Suprapubic skin (tissue), 4 donors: ENCODE data around the gene ELK4. TPM values are rescaled to one million over a fixed set of nuclear protein-coding genes. Genes with fewer than 3 reads are reported as not detected.
A peak's percentile ranks its signal among the peaks of the same experiment; 100 is the strongest.

Source experiments
- DNase-seq, 2 donors: peaks; one replicate each; pipeline ENCODE4 v3.0.0-alpha.2; 2019; ENCODE audit warnings: low spot score in 2 of 2
- H3K27ac ChIP-seq: fragments of 200-600 bp; sonication (generic); one replicate; pipeline ENCODE4 v1.5.1; 2019
- H3K27me3 ChIP-seq: fragments of 200-600 bp; sonication (generic); one replicate; pipeline ENCODE4 v1.5.1; 2019
- H3K36me3 ChIP-seq: fragments of 200-600 bp; sonication (generic); one replicate; pipeline ENCODE4 v1.5.1; 2019
- H3K4me1 ChIP-seq: fragments of 200-600 bp; sonication (generic); one replicate; pipeline ENCODE4 v1.5.1; 2019
- H3K4me3 ChIP-seq: fragments of 200-600 bp; sonication (generic); one replicate; pipeline ENCODE4 v1.5.1; 2019; ENCODE audit warnings: mild to moderate bottlenecking
- H3K9me3 ChIP-seq: fragments of 200-600 bp; sonication (generic); one replicate; pipeline ENCODE4 v1.5.1; 2019
- EP300 ChIP-seq: sonication (generic); formaldehyde crosslinking; IDR thresholded peaks from one replicate; pipeline ENCODE4 v1.6.1; 2017; ENCODE audit warnings: antibody characterized with exemption
- POLR2A ChIP-seq, 2 donors: fragments of 450-650 bp; IDR thresholded peaks; one replicate each; pipeline ENCODE4 v1.6.1; 2017; ENCODE audit warnings: antibody characterized with exemption in 2 of 2, mild to moderate bottlenecking in 2 of 2, moderate library complexity in 2 of 2
- POLR2AphosphoS5 ChIP-seq, 3 donors: sonication (generic); formaldehyde crosslinking; IDR thresholded peaks; one replicate each; pipeline ENCODE4 v1.6.1; 2017; ENCODE audit warnings: antibody characterized with exemption in 3 of 3
- whole genome bisulfite sequencing: methylation state at CpG from one replicate; pipeline ENCODE4 v1.1.5; 2018; 5-methylcytosine and 5-hydroxymethylcytosine counted together
- total RNA-seq, 4 donors: library from RNA; depleted of rRNA; stranded (reverse); fragments of >200 nt; gene quantifications; one replicate each; pipeline ENCODE4 v1.1.0, GENCODE V29; 2016
- TF ChIP-seq, protein P1 (sequence below), 2 donors: fragments of 200-600 bp in 1 of 2; fragments of 450-650 bp in 1 of 2; sonication (generic) in 1 of 2; IDR thresholded peaks; one replicate each; pipeline ENCODE4 v1.5.1; 2016 to 2019; ENCODE audit warnings: antibody characterized with exemption in 2 of 2, mild to moderate bottlenecking in 1 of 2, moderate library complexity in 1 of 2

Gene ELK4
- total RNA-seq, 4 donors from 2014 or later: 30.9 to 52.6 (median 43.8) TPM

DNA sequence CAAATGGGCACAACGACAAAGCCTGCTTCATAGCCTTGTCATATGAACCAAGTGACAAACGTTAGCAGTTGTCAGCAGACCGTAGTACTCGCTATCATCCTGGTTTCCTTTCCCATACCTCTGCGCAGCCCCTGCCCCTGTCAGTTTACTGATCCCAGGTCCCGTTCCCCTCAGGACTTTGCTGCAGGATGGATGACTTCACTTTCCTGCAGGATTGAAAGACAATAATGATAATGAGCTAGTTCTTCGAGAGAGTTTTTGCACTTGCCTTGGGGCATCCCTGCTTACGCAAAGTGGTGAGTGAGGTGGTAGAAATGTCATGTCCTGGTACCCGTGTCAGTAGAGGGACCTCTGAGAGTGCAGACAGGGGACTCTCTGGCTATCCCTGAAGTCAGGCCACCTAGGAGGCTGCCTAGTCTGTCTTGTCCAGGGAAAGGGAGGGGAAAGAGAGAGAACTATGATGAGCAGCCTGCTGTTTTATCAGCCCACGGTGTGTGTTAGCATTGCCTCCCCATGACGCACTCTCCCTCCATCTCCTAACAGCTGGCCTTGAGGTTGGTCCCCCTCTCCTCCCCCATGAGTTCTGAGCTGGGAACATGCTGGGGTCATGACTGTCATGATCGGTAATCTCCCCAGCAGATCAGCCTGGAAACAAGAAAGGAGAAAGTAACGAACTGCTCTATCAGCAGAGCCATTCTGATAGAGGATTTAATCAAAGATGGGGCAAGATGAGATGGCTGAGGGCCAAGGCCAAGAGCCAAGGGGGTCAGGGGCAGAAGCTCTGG is 53.7 kb downstream of the ELK4 start:
- Histone ChIP-seq H3K27me3 (peaks cover 26% of the 10 kb centered on the region), H3K27ac (no peak overlapping the region), H3K36me3 (no peaks in the 10 kb centered on the region), H3K4me3 (no peak overlapping the region), H3K4me1 (peaks cover 20% of the 10 kb centered on the region), H3K9me3 (no peaks in the 10 kb centered on the region)
- no peak for TF ChIP-seq POLR2A (IDR thresholded peaks at IDR 0.05)
- TF ChIP-seq, protein P1, sequence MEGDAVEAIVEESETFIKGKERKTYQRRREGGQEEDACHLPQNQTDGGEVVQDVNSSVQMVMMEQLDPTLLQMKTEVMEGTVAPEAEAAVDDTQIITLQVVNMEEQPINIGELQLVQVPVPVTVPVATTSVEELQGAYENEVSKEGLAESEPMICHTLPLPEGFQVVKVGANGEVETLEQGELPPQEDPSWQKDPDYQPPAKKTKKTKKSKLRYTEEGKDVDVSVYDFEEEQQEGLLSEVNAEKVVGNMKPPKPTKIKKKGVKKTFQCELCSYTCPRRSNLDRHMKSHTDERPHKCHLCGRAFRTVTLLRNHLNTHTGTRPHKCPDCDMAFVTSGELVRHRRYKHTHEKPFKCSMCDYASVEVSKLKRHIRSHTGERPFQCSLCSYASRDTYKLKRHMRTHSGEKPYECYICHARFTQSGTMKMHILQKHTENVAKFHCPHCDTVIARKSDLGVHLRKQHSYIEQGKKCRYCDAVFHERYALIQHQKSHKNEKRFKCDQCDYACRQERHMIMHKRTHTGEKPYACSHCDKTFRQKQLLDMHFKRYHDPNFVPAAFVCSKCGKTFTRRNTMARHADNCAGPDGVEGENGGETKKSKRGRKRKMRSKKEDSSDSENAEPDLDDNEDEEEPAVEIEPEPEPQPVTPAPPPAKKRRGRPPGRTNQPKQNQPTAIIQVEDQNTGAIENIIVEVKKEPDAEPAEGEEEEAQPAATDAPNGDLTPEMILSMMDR (IDR thresholded peaks at IDR 0.05): no peak
- no peak for TF ChIP-seq EP300
- TF ChIP-seq POLR2AphosphoS5 (IDR thresholded peaks at IDR 0.05): no peak
- peak; percentile 28 to 29 for DNase-seq
- WGBS: 58% methylated on average over 13 of the region's 13 CpGs

DNA sequence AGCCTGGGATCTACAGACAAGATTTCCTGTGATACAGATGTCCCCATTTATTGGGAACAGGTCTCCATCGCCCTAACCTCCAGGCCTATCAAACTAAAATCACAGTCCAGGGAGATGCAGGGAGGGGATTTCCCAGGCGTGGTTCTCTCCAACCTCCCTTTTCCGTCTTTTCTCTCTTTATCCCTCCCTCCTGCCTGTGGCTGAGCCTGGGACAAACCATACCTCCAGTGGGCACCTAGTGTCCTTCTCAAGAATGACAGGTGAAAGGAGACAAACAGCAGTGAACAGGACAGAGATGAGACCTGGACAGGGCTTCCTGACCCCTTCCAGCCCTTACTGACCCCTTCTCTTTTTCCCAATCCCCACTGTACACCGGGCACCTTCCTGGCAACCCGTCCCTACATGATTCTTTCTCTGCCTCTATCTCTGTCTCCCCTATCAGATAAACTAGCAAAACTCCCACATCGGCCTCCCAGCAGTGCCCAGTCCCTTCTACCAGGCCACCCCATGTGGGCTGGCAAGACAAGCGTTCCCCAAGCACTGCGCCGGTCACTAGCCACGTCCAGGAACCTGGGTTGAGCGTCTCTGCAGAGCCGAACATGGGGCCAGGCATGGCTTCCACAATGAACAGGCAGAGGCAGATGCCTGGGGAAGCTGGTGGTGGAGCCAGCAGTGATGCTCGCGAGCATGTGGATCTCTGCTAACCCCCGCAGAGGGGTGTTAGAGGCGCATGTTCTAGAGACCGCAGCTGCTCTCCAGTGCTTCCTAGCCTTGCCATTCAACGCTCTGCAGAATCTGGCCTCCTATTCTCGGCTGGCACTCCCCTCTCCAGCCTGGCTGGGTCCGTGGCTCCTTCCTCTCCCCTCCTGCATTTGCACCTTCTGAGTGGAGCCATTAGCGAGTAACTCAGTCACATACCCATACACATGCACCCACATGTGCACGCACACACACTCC is 54.7 kb downstream of the ELK4 start:
- peak; percentile 43 to 48 for DNase-seq
- WGBS: 66% methylated on average over 20 of the region's 22 CpGs
- H3K4me1 ChIP-seq: peaks cover 11% of the 10 kb centered on the region

DNA sequence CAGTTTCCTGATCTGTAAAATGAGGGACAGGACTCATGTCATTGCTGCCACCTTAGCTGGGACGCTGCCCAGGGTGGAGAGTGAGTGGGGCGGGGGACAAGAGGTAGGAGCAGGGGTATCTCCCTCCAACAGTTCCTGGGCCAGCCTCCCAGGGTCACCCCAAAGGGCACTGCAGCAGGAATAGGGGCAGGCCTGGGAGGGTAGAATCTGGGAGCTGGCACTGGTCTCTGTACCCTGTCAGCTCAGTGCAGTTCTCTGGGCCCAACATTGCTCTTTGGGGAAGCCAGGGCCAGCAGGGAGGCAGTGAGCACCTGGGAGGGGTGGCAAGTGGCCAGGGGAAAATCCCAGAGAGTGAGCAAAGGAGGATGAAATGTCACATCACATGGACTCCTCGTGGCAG is 55.8 kb downstream of the ELK4 start:
- Histone ChIP-seq H3K27ac (no peak overlapping the region), H3K27me3 (peaks cover 35% of the 10 kb centered on the region), H3K36me3 (no peaks in the 10 kb centered on the region)

More for the DNA sequence above, 54.7 kb downstream of the ELK4 start:
- H3K9me3 ChIP-seq: no peaks in the 10 kb centered on the region
- TF ChIP-seq EP300 (no peak), POLR2AphosphoS5 (IDR thresholded peaks at IDR 0.05) (no peak), POLR2A (IDR thresholded peaks at IDR 0.05) (no peak)
- TF ChIP-seq, protein P1 (IDR thresholded peaks at IDR 0.05): no peak
- H3K4me3 ChIP-seq: no peak overlapping the region
- no peaks in the 10 kb centered on the region for H3K36me3 ChIP-seq
- H3K27ac ChIP-seq: no peak overlapping the region
- peaks cover 35% of the 10 kb centered on the region for H3K27me3 ChIP-seq

DNA sequence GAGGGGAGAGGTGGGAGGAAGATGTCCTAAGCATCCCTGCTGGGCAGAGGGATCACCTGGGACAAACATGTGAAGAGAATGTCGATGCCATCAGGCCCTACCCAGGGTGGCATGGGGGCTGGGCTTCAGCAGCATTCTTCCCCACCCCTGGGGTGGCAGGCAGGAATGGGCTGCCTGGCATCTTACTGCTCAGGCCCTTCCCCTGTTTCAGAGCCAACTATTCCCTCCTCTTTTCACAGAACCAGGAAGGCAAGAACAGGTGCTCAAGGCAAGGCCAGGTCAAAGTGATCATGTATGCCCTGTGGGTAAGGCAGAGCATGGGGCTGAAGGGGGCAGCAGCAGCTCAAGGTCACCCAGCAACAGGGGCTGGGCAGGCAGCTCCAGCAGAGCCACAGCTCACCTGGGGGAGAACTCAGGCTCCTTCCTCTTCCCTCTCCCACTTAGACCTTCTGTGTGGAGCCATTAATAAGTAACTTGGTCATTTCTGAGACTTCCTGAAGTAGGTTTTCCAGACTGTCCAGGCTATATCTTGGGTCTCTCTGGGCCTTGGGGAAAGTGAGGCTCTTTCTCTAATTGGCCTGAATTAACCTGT is 56.4 kb downstream of the ELK4 start:
- no peak overlapping the region for H3K4me3 ChIP-seq
- no CpG with 5 or more reads among the region's 1 CpG for WGBS
- DNase-seq: peak; percentile 24 to 57
- no peak for TF ChIP-seq POLR2A (IDR thresholded peaks at IDR 0.05)
- TF ChIP-seq, protein P1 (IDR thresholded peaks at IDR 0.05): no peak
- no peak for TF ChIP-seq POLR2AphosphoS5 (IDR thresholded peaks at IDR 0.05)
- no peak for TF ChIP-seq EP300
- no peaks in the 10 kb centered on the region for H3K36me3 ChIP-seq
- no peak overlapping the region for H3K27ac ChIP-seq
- H3K9me3 ChIP-seq: no peaks in the 10 kb centered on the region
- peaks cover 32% of the 10 kb centered on the region for H3K27me3 ChIP-seq
- peaks cover 7% of the 10 kb centered on the region for H3K4me1 ChIP-seq

More for the DNA sequence above, 55.8 kb downstream of the ELK4 start:
- TF ChIP-seq, protein P1 (IDR thresholded peaks at IDR 0.05): no peak
- TF ChIP-seq POLR2A (IDR thresholded peaks at IDR 0.05) (no peak), EP300 (no peak), POLR2AphosphoS5 (IDR thresholded peaks at IDR 0.05) (no peak)
- 71% methylated on average over 3 of the region's 3 CpGs for WGBS
- Histone ChIP-seq H3K4me3 (no peak overlapping the region), H3K9me3 (no peaks in the 10 kb centered on the region), H3K4me1 (peaks cover 7% of the 10 kb centered on the region)
- DNase-seq: peak; percentile 45 to 54
